ENCODE data around the gene TMEM94.
"Not testable (repeated sequence)": the region's sequence is repeated elsewhere in the genome, so short reads cannot be mapped to it uniquely, and the experiment has no call there.

The TMEM94 gene

DNA sequence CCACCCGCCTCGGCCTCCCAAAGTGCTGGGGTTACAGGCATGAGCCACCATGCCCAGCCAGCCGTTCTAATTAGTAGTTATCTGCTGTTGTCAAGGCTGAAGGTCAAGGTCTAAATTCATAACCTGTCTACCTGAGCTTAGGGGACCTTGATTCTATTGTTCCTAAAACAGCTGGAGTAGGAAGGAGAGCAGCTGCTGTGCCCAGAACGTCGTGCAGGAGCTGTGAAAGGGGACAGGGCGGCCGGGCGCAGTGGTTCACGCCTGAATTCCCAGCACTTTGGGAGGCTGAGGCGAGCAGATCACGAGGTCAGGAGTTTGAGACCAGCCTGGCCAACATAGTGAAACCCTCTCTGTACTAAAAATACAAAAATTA, 21.0 kb downstream of the TMEM94 start:
- not testable (repeated sequence) for DNase-seq

DNA sequence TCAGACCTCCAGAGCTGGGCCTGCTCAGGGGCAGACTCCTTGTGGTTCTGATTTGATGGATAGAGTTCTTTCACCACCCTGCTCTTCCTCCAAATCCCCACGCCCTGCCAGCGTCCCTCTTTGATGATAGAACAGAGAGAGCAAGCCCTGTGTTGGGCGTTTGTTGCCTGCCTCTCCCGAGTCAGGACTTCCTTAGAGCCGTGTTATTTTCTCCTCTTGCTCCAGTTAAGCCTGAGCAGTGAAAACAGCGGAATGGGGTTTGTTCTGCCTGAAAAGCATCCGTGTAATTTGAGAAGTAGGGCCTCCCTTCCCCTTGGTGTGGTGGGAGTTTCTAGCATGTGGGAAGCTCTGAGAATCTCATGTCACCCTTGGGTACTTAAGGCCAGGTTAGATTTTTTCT, 22.1 kb downstream of the TMEM94 start:
- DNase-seq: no peak

DNA sequence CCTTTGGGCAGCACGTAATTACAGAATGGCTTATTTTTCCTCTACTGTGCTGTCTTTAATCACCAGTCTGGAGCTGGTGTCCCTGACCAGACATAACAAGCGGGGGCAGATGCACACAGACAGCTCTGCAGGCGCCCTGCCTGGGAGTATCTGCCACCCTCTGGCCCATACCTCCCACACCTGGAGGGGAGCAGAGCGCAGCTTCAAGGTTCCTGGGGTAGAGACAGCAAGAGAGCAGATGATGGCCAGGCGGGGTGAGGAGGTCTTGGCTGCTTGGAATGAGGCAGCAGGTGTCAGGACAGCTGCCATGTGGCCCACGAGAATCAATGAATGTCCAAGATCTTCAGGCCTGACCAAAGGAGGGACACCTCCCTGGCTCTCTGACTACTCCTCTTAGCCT, 23.8 kb downstream of the TMEM94 start:
- no peak for DNase-seq

DNA sequence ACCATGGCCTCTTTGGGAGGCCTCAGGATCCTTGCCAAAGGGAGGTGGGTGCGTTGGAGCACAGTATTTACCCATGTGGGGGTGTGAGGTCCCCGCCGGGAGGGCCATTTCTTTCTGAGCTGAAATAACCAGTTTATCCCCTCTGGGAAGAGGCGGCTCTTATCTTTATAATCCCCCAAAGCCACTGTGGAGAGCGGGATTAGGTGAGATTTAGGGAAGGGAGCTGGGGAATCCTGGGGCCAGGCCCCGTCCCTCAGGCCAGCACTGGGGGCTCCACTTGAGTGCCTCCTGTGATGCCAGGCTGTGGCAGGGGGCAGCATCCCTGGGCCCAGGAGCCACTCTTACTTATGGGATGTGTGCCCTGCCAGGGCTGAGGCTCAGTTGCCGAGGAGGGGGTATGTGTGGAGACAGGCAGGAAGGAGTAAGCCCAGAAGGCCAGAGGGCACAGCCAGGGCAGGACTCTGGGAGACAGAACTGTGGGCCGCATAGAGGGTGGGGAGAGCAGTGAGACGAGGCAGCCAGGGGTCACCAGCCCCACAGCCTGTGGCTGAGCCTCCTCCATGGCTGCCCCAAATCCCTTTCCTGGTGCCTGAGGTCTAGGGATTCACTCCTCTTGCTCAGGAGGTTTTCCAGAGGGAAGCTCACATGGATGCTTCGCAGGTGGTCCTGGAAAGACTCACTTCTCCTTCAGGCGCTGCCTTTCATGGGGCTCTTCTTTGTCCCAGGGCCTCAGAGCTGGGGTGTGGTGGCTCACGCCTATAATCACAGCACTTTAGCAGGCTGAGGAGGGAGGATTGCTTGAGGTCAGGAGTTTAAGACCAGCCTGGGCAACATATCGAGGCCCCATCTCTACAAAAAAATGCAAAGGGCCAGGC, 25.0 kb downstream of the TMEM94 start:
- no peak for DNase-seq

DNA sequence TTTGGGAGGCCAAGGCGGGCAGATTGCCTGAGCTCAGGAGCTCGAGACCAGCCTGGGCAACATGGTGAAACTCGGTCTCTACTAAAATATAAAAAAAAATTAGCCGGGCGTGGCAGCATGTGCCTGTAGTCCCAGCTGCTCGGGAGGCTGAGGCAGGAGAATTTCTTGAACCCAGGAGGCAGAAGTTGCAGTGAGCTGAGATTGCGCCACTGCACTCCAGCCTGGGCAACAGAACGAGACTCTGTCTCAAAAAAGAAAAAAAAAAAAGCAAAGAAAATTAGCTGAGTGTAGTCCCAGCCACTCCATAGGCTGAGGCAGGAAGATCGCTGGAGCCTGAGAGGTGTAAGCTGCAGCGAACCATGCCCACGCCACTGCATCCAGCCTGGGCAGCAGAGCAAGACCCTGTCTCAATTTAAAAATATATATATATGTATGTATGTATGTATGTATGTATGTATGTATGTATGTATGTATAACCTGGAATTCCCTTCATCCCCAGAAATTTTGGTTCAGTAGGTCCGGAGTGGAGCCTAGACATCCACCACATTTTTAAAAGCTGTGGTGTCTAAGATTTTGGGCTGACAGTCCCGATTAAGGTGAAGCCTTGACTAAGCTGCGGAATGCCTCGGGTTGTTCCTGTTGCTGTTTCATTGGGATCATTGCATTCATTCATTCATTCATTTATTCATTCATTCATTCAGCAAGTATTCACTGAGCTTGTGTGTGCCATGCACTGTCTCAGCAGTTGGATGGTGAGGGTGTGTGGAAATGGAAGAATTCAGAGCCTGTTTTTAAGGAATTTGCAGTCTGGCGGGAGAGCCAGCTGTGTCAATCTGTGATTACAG, 25.9 kb downstream of the TMEM94 start:
- DNase-seq: no peak

DNA sequence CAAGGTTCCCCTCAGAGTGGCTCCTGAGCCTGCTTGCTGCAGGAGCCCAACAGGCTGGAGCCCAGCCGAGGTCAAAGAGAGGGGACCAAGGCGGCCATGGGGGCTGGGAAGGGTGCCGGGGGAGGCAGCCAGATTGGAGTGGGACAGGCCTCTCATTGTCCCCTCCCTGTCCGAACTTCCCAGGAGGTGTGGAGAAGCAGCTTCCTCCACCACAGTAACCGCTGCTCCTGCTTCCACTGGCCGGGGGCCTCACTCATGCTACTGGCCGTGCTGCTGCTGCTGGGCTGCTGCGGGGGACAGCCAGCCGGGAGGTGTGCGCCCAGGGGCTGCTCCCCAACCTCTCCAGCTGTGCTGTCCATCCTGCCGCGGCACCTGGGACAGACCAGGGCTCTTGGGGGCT, 29.3 kb downstream of the TMEM94 start:
- no peak for DNase-seq

DNA sequence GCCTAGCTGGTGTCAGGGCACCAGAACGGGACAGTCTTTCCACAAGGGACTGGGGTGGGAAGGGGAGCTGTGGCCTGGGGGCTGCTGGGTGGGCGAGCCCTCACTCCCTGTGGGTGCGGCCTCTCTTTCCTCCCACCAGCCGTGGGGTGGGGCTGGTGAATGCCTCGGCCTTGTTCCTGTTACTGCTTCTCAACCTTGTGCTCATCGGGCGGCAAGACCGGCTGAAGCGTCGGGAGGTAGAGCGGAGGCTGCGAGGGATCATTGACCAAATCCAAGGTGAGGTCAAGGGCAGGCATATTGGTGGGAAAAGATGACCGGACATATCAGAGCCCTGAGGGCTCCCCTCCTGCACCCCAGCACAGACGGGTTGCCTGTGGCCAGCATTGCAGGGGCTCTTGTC, 29.7 kb downstream of the TMEM94 start:
- no peak for DNase-seq

DNA sequence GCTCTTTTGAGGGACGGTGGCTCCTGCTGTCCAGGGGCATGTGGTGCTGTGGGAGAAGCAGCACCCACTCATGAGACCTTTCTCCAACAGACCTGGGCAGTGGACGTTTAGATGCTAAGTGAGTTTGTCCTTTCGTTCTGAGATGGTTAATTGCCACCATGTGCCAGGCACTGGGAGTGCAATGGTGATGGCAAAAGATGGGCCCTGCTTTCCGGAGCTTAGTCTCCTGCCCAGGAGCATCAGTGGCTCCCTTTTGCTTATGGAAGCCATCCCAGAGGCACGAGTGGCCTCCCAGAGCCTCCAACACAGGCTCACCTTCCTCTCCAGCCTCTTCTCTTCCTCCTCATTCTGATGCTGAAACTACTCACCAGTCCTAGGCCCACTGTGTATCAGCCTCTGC, 30.5 kb downstream of the TMEM94 start:
- DNase-seq: no peak

DNA sequence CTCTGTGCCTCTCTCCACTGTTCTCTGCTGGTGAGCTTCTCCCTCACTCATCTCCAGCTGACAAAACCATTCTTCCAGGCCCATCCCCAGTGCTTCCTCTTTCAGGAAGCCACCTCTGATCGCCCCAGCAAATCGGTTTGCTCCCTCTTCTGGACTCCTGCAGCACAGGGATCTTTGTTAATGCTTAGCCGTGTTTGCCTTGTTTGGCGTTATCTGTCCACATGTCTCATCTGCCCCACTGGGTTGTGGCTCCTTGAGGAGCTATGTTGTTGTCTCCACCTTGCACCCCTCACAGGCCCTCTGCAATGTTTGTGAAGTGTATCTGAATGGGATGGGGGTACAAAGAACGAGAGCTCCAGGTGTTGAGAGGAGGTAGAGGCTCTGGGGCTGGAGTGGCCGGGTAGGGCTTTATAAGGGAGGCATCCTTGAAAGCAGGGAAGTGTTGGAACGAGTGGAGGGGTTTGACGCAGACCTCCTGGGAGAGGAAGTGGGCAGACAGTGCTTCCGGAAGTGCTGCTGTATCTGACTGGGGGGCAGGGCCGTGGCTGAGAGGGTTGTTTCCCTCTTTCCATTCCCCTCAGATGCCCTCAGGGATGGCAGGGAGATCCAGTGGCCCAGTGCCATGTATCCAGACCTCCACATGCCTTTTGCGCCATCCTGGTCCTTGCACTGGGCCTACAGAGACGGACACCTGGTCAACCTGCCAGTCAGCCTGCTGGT, 31.1 kb downstream of the TMEM94 start:
- peak; percentile 63 for DNase-seq

DNA sequence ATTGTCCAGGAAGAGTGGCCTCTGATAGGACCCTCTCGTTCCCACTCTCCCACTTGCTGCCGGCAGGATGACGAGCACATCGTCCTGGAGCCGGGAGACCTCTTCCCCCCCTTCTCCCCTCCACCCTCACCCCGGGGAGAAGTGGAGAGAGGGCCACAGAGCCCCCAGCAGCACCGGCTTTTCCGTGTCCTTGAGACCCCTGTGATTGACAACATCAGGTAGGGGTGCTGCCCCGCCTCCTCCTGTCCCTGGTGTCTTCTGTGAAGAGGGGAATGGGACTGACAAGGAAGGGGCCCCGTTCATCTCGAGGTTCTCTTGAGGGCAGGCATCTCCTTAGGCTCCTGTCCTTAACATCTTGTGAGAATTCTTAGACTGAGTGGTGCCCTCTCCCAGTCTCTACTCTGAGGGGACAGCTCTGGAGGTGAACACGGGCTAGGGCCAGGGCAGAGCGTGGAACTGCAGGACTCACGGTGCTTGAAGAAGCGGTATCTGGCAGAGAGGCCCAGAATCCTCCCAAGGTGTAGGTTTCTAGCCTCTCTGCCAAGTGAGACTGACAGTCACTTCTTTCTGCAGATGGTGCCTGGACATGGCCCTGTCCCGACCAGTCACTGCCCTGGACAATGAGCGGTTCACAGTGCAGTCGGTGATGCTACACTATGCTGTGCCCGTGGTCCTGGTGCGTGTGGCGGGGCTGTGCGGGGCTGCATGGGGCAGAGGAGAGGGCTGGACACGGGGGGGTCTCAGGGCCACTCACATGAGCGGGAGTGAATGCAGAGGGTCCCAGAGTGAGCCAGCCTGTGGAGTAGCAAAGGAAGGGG, 32.5 kb downstream of the TMEM94 start:
- DNase-seq: no peak

DNA sequence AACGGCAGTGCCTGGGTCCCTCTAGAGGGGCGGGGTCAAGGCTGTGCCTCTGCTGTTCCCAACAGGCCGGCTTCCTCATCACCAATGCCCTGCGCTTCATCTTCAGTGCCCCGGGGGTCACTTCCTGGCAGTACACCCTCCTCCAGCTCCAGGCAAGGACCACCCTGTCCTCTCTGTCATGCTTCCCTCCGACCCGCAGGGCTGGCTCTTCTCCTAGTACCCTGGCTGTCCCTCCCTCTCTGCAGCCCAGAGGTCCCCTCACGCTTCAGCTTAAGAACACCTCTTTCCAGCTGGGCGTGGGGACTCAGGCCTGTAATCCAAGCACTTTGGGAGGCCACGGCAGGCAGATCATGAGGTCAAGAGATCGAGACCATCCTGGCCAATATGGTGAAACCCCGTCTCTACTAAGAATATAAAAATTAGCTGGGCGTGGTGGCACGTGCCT, 33.1 kb downstream of the TMEM94 start:
- no peak for DNase-seq

DNA sequence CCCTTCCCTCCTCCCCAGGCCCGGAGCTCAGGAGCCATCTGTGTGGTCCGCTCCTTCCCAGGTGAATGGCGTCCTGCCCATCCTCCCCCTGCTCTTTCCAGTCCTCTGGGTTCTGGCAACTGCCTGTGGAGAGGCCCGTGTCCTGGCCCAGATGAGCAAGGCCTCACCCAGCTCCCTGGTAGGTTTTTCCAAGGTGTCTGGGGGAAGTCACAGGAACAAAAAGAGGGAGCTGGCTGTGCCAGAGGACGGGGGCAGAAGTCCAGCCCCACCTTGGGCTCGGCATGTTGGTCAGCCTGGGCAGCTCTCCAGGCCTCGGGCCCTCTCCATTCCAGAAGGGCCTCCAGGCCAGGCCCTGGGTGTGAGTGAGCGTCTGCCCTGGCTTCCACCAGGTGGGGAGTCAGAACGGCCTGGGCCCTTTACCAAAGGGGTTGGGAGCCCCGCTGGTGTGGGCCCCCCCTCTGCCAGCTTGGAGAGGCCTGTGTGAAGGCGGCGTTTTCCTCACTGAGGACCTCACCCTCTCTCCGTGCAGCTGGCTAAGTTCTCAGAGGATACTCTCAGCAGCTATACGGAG, 33.8 kb downstream of the TMEM94 start:
- no peak for DNase-seq

DNA sequence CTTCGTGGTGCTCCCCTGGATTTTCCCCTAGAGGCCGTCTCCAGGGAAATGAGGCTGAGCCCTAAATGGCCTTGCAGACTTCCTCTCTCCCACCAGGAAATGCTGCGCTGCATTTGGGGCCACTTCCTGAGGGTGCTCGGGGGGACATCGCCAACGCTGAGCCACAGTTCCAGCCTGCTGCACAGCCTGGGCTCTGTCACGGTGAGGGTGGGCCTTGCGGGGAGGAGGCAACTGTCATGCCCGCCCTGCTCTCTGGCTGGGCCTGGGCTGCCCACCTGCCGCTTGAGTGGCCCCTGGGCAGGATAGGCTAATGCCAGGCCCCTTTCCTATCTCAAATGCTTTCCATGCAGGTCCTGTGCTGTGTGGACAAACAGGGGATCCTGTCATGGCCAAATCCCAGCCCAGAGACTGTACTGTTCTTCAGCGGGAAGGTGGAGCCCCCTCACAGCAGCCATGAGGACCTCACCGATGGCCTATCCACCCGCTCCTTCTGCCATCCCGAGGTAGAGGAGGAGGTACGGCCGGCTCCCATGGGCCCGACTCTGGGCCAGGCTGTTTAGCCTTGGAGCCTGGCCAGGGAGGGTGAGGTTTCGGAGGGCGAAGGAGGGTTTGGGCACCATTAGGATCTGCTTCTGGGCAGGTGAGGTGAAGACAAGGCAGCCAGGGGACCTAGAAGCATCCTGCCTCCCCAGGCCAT, 34.7 kb downstream of the TMEM94 start:
- no peak for DNase-seq

DNA sequence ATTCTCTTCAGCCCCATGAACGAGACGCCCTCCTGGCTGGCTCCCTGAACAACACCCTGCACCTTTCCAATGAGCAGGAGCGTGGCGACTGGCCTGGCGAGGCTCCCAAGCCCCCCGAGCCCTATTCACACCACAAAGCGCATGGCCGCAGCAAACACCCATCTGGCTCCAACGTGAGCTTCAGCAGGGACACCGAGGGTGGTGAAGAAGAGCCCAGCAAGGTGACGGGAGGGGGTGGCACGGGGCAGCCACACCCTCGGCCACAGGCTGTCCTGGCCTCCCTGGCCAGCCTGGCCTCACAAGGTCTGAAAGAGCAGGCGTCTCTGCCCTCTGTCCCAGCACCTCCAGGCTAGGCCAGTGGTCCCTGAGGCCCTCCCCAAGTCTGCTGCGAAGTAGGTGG, 35.2 kb downstream of the TMEM94 start:
- no peak for DNase-seq

DNA sequence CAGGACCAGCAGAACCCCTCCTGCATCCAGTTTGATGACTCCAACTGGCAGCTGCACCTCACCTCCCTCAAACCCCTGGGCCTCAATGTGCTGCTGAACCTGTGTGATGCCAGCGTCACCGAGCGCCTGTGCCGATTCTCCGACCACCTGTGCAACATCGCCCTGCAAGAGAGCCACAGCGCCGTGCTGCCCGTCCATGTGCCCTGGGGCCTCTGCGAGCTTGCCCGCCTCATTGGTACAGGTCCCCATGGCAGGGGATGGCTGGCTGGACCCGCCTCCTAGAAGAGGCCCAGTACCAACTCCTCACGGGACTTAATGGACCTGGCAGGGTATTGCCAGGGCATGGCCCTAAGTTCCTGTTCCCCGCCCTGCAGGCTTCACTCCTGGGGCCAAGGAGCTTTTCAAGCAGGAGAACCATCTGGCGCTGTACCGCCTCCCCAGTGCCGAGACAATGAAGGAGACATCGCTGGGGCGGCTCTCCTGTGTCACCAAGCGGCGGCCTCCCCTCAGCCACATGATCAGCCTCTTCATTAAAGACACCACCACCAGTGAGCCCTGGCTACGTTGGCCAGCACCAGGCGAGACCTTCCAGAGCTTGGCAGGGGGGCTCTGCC, 36.2 kb downstream of the TMEM94 start:
- DNase-seq: no peak

DNA sequence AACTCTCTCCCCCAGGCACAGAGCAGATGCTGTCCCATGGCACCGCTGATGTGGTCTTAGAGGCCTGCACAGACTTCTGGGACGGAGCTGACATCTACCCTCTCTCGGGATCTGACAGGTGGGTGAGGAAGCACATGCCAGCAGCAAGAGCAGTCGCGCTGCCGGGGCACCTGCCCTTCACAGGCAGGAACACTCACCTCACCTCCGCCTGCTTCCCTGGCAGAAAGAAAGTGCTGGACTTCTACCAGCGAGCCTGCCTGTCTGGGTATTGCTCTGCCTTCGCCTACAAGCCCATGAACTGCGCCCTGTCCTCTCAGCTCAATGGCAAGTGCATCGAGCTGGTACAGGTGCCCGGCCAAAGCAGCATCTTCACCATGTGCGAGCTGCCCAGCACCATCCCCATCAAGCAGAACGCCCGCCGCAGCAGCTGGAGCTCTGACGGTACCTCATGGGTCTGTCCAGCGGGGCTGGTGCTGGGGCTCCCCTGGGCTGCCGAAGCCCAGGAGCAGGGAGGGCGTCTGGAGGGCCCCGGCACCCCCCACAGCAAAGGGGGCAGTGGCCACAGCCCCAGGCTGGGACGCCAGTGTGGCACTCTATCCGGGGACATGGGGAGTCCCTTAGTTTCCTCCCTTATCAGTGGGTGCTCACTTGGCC, 37.2 kb downstream of the TMEM94 start:
- no peak for DNase-seq

DNA sequence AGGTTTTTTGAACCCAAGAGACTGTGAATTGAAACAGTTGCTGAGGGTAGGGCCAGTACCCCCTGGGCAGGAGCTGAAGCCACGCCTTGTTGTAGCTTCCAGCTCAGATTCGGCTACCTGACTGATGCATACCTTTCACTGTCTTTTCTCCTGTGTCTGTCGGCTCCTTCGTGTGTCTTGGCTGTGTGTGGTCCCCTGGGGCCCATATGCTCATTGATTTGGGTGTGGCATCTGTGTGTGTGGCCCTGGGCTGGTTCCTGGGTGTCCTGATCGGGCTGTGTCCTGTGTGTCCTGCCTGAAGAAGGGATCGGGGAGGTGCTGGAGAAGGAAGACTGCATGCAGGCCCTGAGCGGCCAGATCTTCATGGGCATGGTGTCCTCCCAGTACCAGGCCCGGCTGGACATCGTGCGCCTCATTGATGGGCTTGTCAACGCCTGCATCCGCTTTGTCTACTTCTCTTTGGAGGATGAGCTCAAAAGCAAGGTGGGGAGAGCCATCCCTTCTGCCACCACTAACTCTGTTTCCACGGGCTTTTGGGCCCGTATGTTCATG, 38.0 kb downstream of the TMEM94 start:
- DNase-seq: no peak

DNA sequence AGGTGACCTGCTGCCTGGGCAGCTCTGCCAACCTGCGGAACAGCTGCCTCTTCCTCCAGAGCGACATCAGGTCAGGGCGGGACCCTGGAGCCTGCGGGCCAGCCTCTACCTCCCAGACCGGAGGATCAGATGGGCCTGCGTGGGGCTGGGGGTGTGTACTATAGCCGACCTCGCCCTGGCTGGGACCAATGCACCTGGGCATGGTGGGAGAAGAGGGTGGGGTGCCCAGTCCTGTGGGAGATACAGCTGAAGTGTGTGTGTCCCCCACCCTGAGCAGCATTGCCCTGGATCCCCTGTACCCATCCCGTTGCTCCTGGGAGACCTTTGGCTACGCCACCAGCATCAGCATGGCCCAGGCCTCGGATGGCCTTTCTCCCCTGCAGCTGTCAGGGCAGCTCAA, 39.6 kb downstream of the TMEM94 start:
- DNase-seq: no peak

DNA sequence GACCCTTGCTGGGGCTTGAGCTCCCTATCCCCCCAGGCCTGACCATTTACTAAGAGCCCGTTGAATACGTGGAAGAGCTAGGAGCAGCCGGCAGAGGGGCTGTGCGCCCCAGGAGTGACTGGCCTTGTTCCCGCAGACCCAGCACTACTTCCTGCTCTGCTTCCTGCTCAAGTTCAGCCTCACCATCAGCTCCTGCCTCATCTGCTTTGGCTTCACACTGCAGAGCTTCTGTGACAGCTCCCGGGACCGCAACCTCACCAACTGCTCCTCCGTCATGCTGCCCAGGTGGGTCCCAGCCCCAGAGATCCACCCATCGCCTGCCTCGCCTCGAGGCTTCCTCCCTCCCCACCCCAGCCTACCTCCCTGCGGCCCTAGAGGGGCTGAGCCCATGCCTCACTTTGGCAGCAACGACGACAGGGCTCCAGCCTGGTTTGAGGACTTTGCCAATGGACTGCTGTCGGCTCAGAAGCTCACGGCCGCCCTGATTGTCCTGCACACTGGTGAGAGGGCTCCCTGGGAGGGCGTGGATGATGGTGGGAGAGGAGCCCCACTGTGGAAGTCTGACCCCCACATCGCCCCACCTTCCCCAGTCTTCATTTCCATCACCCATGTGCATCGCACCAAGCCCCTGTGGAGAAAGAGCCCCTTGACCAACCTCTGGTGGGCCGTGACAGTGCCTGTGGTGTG, 41.7 kb downstream of the TMEM94 start:
- DNase-seq: no peak
